Measurements from ENCODE around the gene SNRPA.

The SNRPA gene

GRCh38 chr19:40750874-40751537 is at the start of gene SNRPA:
TSS of gene SNRPA (plus strand) at chr19:40751203. CDS start at chr19:40751409, 206 bp downstream.
- peak; percentile 95 for DNase-seq

GRCh38 chr19:40701758-40702157 is 49.2 kb upstream of the SNRPA start:
- no peak for DNase-seq

- peak; percentile 32 for DNase-seq
Observed at GRCh38 chr19:40702337-40703012, 48.5 kb upstream of the SNRPA start.

GRCh38 chr19:40703029-40703755 is 47.8 kb upstream of the SNRPA start:
- no peak for DNase-seq

GRCh38 chr19:40704491-40705361 is 46.3 kb upstream of the SNRPA start:
- DNase-seq: no peak

GRCh38 chr19:40705362-40705651 is 45.7 kb upstream of the SNRPA start:
- no peak for DNase-seq

- no peak for DNase-seq
Observed at GRCh38 chr19:40705950-40706619, 44.9 kb upstream of the SNRPA start.

GRCh38 chr19:40707615-40708014 is 43.4 kb upstream of the SNRPA start:
- DNase-seq: no peak

- DNase-seq: no peak
Observed at GRCh38 chr19:40709817-40710216, 41.2 kb upstream of the SNRPA start.

GRCh38 chr19:40713939-40714338 is 37.1 kb upstream of the SNRPA start:
- no peak for DNase-seq

- peak; percentile 78 for DNase-seq
Observed at GRCh38 chr19:40714441-40715299, 36.3 kb upstream of the SNRPA start.

GRCh38 chr19:40716031-40716481 is 34.9 kb upstream of the SNRPA start:
- no peak for DNase-seq

GRCh38 chr19:40716482-40717324 is 34.3 kb upstream of the SNRPA start, which contains the start of the genes COQ8B and ITPKC:
TSS of gene COQ8B (minus strand) at chr19:40716886. CDS start at chr19:40714632, 2,254 bp downstream.
TSS of gene ITPKC (plus strand) at chr19:40717112. CDS start at chr19:40717136, 24 bp downstream.
- DNase-seq: peak; percentile 73

- no peak for DNase-seq
Observed at GRCh38 chr19:40717325-40717879, 33.6 kb upstream of the SNRPA start.

- DNase-seq: no peak
Observed at GRCh38 chr19:40717880-40718773, 32.9 kb upstream of the SNRPA start.

- DNase-seq: no peak
Observed at GRCh38 chr19:40718774-40719391, 32.1 kb upstream of the SNRPA start.

- DNase-seq: no peak
Observed at GRCh38 chr19:40719414-40719894, 31.5 kb upstream of the SNRPA start.

- no peak for DNase-seq
Observed at GRCh38 chr19:40721140-40721486, 29.9 kb upstream of the SNRPA start.
